BE2C (cell line): ENCODE results near the gene REEP1.

Source experiments
- DNase-seq: peaks from one replicate; pipeline ENCODE4 v3.0.0-alpha.2; 2020
- H3K27me3 ChIP-seq: fragments of 250-450 bp; sonication (Bioruptor Pico); 2 replicates; pipeline ENCODE4 v1.5.1; 2020; ENCODE audit warnings: mild to moderate bottlenecking
- H3K36me3 ChIP-seq: fragments of 250-450 bp; sonication (Bioruptor Pico); 2 replicates; pipeline ENCODE4 v1.5.1; 2020; ENCODE audit warnings: mild to moderate bottlenecking
- H3K4me1 ChIP-seq: fragments of 250-450 bp; sonication (Bioruptor Pico); 2 replicates; pipeline ENCODE4 v1.5.1; 2020
- H3K4me3 ChIP-seq: 2 replicates; pipeline ENCODE4 v1.5.1; 2011; ENCODE audit warnings: low read depth, low read length
- H3K9me3 ChIP-seq: fragments of 250-450 bp; sonication (Bioruptor Pico); 2 replicates; pipeline ENCODE4 v1.5.1; 2020
- CTCF ChIP-seq: IDR thresholded peaks from 2 replicates; pipeline ENCODE4 v1.5.1; 2012; ENCODE audit warnings: mild to moderate bottlenecking, low read depth, low read length

The REEP1 gene

GRCh38 chr2:86292571-86293515 lies 44.6 kb downstream of the REEP1 start:
- TF ChIP-seq CTCF = no peak
- no peaks in the 10 kb centered on the region for H3K27me3 ChIP-seq
- DNase-seq = no peak
- H3K4me1 ChIP-seq = no peaks in the 10 kb centered on the region
- no peak overlapping the region for H3K4me3 ChIP-seq
- no peaks in the 10 kb centered on the region for H3K36me3 ChIP-seq
- H3K9me3 ChIP-seq = no peaks in the 10 kb centered on the region

GRCh38 chr2:86291328-86291662 lies 46.1 kb downstream of the REEP1 start:
- no peaks in the 10 kb centered on the region for H3K27me3 ChIP-seq
- no peak for TF ChIP-seq CTCF
- no peaks in the 10 kb centered on the region for H3K36me3 ChIP-seq
- no peaks in the 10 kb centered on the region for H3K4me1 ChIP-seq
- no peak overlapping the region for H3K4me3 ChIP-seq
- no peaks in the 10 kb centered on the region for H3K9me3 ChIP-seq
- no peak for DNase-seq

- no peaks in the 10 kb centered on the region for H3K4me1 ChIP-seq
- TF ChIP-seq CTCF = no peak
- H3K9me3 ChIP-seq = no peaks in the 10 kb centered on the region
- no peaks in the 10 kb centered on the region for H3K36me3 ChIP-seq
- H3K27me3 ChIP-seq = no peaks in the 10 kb centered on the region
- no peak for DNase-seq
- no peak overlapping the region for H3K4me3 ChIP-seq
These were observed 46.7 kb downstream of the REEP1 start for GRCh38 chr2:86290596-86291327.

GRCh38 chr2:86286516-86286915 lies 50.9 kb downstream of the REEP1 start:
- no peak overlapping the region for H3K4me3 ChIP-seq
- DNase-seq = no peak
- no peaks in the 10 kb centered on the region for H3K36me3 ChIP-seq
- H3K27me3 ChIP-seq = no peaks in the 10 kb centered on the region
- no peaks in the 10 kb centered on the region for H3K4me1 ChIP-seq
- H3K9me3 ChIP-seq = no peaks in the 10 kb centered on the region
- TF ChIP-seq CTCF = no peak

GRCh38 chr2:86285981-86286380 lies 51.4 kb downstream of the REEP1 start:
- Histone ChIP-seq H3K36me3 (no peaks in the 10 kb centered on the region), H3K4me3 (no peak overlapping the region), H3K27me3 (no peaks in the 10 kb centered on the region), H3K4me1 (no peaks in the 10 kb centered on the region), H3K9me3 (no peaks in the 10 kb centered on the region)
- no peak for DNase-seq
- no peak for TF ChIP-seq CTCF

GRCh38 chr2:86285571-86285970 lies 51.9 kb downstream of the REEP1 start:
- no peak for DNase-seq

More at GRCh38 chr2:86285571-86285970, 51.9 kb downstream of the REEP1 start:
- H3K4me1 ChIP-seq = no peaks in the 10 kb centered on the region
- H3K36me3 ChIP-seq = no peaks in the 10 kb centered on the region
- no peaks in the 10 kb centered on the region for H3K27me3 ChIP-seq
- H3K9me3 ChIP-seq = no peaks in the 10 kb centered on the region
- no peak overlapping the region for H3K4me3 ChIP-seq
- no peak for TF ChIP-seq CTCF
